Measurements from ENCODE around the gene CLC. TPM values are rescaled to one million over a fixed set of nuclear protein-coding genes. Genes with fewer than 3 reads are reported as not detected.

CLC gene
- total RNA-seq, 3 donors from 2014 or later (not counting 1 experiment from before 2014, with no cell fraction given) = 11.2 to 487 TPM; not detected in 1

DNA sequence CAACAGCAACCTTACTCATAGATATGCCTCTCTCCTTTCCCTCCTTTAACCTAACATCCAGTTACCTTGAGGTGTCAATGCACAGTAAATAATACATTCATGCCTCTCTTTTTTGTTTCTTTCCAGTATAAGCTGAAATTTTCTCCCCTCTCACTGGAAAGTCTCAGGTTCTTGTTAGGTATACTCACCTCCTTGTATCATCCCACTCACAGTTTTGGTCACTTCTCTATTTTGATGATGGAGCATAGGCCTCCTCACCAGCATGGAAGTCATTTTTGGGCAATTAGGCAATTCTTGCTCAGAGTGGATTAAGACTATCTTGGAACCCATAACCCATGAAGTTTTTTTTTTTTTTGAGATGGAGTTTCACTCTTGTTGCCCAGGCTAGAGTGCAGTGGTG, 39.3 kb downstream of the CLC start:
- no peak for ATAC-seq
- TF ChIP-seq, protein P1, sequence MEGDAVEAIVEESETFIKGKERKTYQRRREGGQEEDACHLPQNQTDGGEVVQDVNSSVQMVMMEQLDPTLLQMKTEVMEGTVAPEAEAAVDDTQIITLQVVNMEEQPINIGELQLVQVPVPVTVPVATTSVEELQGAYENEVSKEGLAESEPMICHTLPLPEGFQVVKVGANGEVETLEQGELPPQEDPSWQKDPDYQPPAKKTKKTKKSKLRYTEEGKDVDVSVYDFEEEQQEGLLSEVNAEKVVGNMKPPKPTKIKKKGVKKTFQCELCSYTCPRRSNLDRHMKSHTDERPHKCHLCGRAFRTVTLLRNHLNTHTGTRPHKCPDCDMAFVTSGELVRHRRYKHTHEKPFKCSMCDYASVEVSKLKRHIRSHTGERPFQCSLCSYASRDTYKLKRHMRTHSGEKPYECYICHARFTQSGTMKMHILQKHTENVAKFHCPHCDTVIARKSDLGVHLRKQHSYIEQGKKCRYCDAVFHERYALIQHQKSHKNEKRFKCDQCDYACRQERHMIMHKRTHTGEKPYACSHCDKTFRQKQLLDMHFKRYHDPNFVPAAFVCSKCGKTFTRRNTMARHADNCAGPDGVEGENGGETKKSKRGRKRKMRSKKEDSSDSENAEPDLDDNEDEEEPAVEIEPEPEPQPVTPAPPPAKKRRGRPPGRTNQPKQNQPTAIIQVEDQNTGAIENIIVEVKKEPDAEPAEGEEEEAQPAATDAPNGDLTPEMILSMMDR (IDR thresholded peaks at IDR 0.05) = no peak

GRCh38 chr19:39696387-39696786, 41.4 kb downstream of the CLC start:
- Mint-ChIP-seq H3K27ac (no peak overlapping the region), H3K27me3 (ENCODE audit: low read depth in 2 of 2) (peaks cover 23 to 46% of the 10 kb centered on the region in 2 donors), H3K9me3 (no peaks in the 10 kb centered on the region), H3K36me3 (no peaks in the 10 kb centered on the region), H3K4me3 (no peak overlapping the region), H3K4me1 (no peaks in the 10 kb centered on the region)
- DNase-seq (no peak), ATAC-seq (no peak)
- intact Hi-C loops (cut with micrococcal nuclease) = no loop called here
- Histone ChIP-seq H3K27me3 (ENCODE audit: control insufficient read depth, insufficient read depth, low read length) (no peaks in the 10 kb centered on the region), H3K4me3 (ENCODE audit: low read length) (no peak overlapping the region), H3K27ac (ENCODE audit: low read length) (no peak overlapping the region), H3K4me1 (ENCODE audit: control insufficient read depth, insufficient read depth, low read length) (no peaks in the 10 kb centered on the region), H3K36me3 (ENCODE audit: control insufficient read depth, insufficient read depth, low read length) (no peaks in the 10 kb centered on the region), H3K9me3 (ENCODE audit: control insufficient read depth, insufficient read depth, low read length) (no peaks in the 10 kb centered on the region)
- 92% methylated on average over 1 of the region's 2 CpGs for WGBS (ENCODE audit: insufficient coverage)
- TF ChIP-seq, protein P1 (IDR thresholded peaks at IDR 0.05) = no peak

More for the DNA sequence above, 39.3 kb downstream of the CLC start:
- no peaks in the 10 kb centered on the region for H3K9me3 ChIP-seq (ENCODE audit: control insufficient read depth, insufficient read depth, low read length)
- H3K27ac Mint-ChIP-seq = no peak overlapping the region
- H3K27me3 ChIP-seq (ENCODE audit: control insufficient read depth, insufficient read depth, low read length) = no peaks in the 10 kb centered on the region
- no peak overlapping the region for H3K27ac ChIP-seq (ENCODE audit: low read length)
- H3K9me3 Mint-ChIP-seq = no peaks in the 10 kb centered on the region
- H3K4me1 ChIP-seq (ENCODE audit: control insufficient read depth, insufficient read depth, low read length) = no peaks in the 10 kb centered on the region
- H3K36me3 ChIP-seq (ENCODE audit: control insufficient read depth, insufficient read depth, low read length) = no peaks in the 10 kb centered on the region
- intact Hi-C loops (cut with micrococcal nuclease) = no loop called here
- DNase-seq = no peak
- peaks cover 24 to 57% of the 10 kb centered on the region in 2 donors for H3K27me3 Mint-ChIP-seq (ENCODE audit: low read depth in 2 of 2)
- H3K4me3 ChIP-seq (ENCODE audit: low read length) = no peak overlapping the region
- H3K4me3 Mint-ChIP-seq = no peak overlapping the region
- H3K36me3 Mint-ChIP-seq = no peaks in the 10 kb centered on the region
- no peaks in the 10 kb centered on the region for H3K4me1 Mint-ChIP-seq

- WGBS (ENCODE audit: insufficient coverage) = 63% methylated on average over 2 of the region's 2 CpGs
- TF ChIP-seq, protein P1 (IDR thresholded peaks at IDR 0.05) = no peak
- intact Hi-C loops (cut with micrococcal nuclease) = no loop called here
- no peak for ATAC-seq
- Histone ChIP-seq H3K36me3 (ENCODE audit: control insufficient read depth, insufficient read depth, low read length) (no peaks in the 10 kb centered on the region), H3K27ac (ENCODE audit: low read length) (no peak overlapping the region), H3K4me3 (ENCODE audit: low read length) (no peak overlapping the region), H3K9me3 (ENCODE audit: control insufficient read depth, insufficient read depth, low read length) (no peaks in the 10 kb centered on the region), H3K27me3 (ENCODE audit: control insufficient read depth, insufficient read depth, low read length) (no peaks in the 10 kb centered on the region), H3K4me1 (ENCODE audit: control insufficient read depth, insufficient read depth, low read length) (no peaks in the 10 kb centered on the region)
- Mint-ChIP-seq H3K36me3 (no peaks in the 10 kb centered on the region), H3K9me3 (no peaks in the 10 kb centered on the region), H3K4me1 (no peaks in the 10 kb centered on the region), H3K27ac (no peak overlapping the region), H3K27me3 (ENCODE audit: low read depth in 2 of 2) (peaks cover 24 to 45% of the 10 kb centered on the region in 2 donors), H3K4me3 (no peak overlapping the region)
- no peak for DNase-seq
Measured at GRCh38 chr19:39695759-39696158, 42.1 kb downstream of the CLC start.

DNA sequence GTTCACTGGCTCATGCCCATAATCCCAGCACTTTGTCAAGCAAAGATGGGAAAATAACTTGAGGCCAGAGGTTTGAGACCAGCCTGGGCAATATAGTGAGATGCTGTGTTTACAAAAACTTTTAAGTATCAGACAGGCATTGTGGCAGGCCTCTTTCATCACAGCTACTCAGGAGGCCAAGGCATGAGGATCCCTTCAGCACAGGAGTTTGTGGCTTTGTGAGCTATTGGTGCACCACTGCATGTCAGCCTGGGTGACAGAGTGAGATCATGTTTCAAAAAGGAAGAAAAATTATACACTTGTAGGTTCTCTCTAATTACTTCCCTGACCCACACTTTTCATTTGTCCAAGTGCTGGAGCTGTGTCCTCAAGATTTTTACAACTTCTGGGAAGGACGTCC, 45.0 kb downstream of the CLC start:
- H3K36me3 ChIP-seq (ENCODE audit: control insufficient read depth, insufficient read depth, low read length) = no peaks in the 10 kb centered on the region
- ATAC-seq (no peak), DNase-seq (no peak)
- H3K9me3 ChIP-seq (ENCODE audit: control insufficient read depth, insufficient read depth, low read length) = no peaks in the 10 kb centered on the region
- H3K27ac ChIP-seq (ENCODE audit: low read length) = no peak overlapping the region
- no peaks in the 10 kb centered on the region for H3K4me1 ChIP-seq (ENCODE audit: control insufficient read depth, insufficient read depth, low read length)
- Mint-ChIP-seq H3K36me3 (no peaks in the 10 kb centered on the region), H3K9me3 (no peaks in the 10 kb centered on the region), H3K27ac (no peak overlapping the region), H3K4me3 (no peak overlapping the region), H3K27me3 (ENCODE audit: low read depth in 2 of 2) (peaks cover 27 to 42% of the 10 kb centered on the region in 2 donors), H3K4me1 (no peaks in the 10 kb centered on the region)
- intact Hi-C loops (cut with micrococcal nuclease) = no loop called here
- H3K4me3 ChIP-seq (ENCODE audit: low read length) = no peak overlapping the region
- H3K27me3 ChIP-seq (ENCODE audit: control insufficient read depth, insufficient read depth, low read length) = no peaks in the 10 kb centered on the region
- TF ChIP-seq, protein P1 (IDR thresholded peaks at IDR 0.05) = no peak
- WGBS (ENCODE audit: insufficient coverage) = 75% methylated on average over 1 of the region's 1 CpG
